HepG2 (cell line): Measurements from ENCODE around the gene CUL4B. TPM values are rescaled to one million over a fixed set of nuclear protein-coding genes. Genes with fewer than 3 reads are reported as not detected.
A peak's percentile ranks its signal among the peaks of the same experiment; 100 is the strongest.

Experiments used
- BCL6 ChIP-seq: IDR thresholded peaks from 2 replicates; pipeline ENCODE4 v1.6.1; 2016; ENCODE audit warnings: missing genetic modification reagents, missing compliant biosample characterization
- DMAP1 ChIP-seq: IDR thresholded peaks from 2 replicates; pipeline ENCODE4 v1.6.1; 2016
- ELF3 ChIP-seq: IDR thresholded peaks from 2 replicates; pipeline ENCODE4 v1.6.1; 2016; ENCODE audit warnings: missing genetic modification reagents, missing compliant biosample characterization
- HHEX ChIP-seq: IDR thresholded peaks from 2 replicates; pipeline ENCODE4 v1.6.1; 2016; ENCODE audit warnings: control low read depth
- HINFP ChIP-seq: sonication (generic); formaldehyde crosslinking; IDR thresholded peaks from 2 replicates; pipeline ENCODE4 v1.4.0; 2020; ENCODE audit warnings: low read depth, mild to moderate bottlenecking, missing genetic modification reagents
- KAT8 ChIP-seq: IDR thresholded peaks from 2 replicates; pipeline ENCODE4 v1.6.1; 2016; ENCODE audit warnings: missing genetic modification reagents, missing compliant biosample characterization
- KMT2A ChIP-seq: sonication (generic); formaldehyde crosslinking; IDR thresholded peaks from 2 replicates; pipeline ENCODE4 v1.4.0; 2020; ENCODE audit warnings: missing genetic modification reagents
- SATB2 ChIP-seq: sonication (generic); formaldehyde crosslinking; IDR thresholded peaks from 2 replicates; pipeline ENCODE4 v1.5.0; 2020; ENCODE audit warnings: missing genetic modification reagents
- SNRNP70 ChIP-seq: fragments of 200-400 bp; formaldehyde crosslinking; IDR thresholded peaks from 2 replicates; pipeline ENCODE4 v1.6.1; 2017; ENCODE audit warnings: mild to moderate bottlenecking, low read depth, low read length, moderate library complexity
- SOX13 ChIP-seq, 3 experiments: fragments of 450-650 bp in 1 of 3; sonication (generic) in 1 of 3; formaldehyde crosslinking in 1 of 3; IDR thresholded peaks in 2 of 3; conservative IDR thresholded peaks in 1 of 3; 2 replicates each; pipeline versions ENCODE4 v1.5.0 to v1.6.1; 2016 to 2020; ENCODE audit warnings: antibody characterized with exemption in 1 of 3, mild to moderate bottlenecking in 1 of 3, missing compliant biosample characterization in 1 of 3, missing genetic modification reagents in 1 of 3, moderate library complexity in 1 of 3
- SP4 ChIP-seq: sonication (generic); formaldehyde crosslinking; IDR thresholded peaks from 2 replicates; pipeline ENCODE4 v1.8.1; 2023; ENCODE audit warnings: mild to moderate bottlenecking, missing genetic modification reagents
- YEATS2 ChIP-seq: sonication (generic); formaldehyde crosslinking; IDR thresholded peaks from 2 replicates; pipeline ENCODE4 v1.4.0; 2020; ENCODE audit warnings: missing genetic modification reagents, borderline replicate concordance
- ZNF275 ChIP-seq: sonication (generic); formaldehyde crosslinking; IDR thresholded peaks from 2 replicates; pipeline ENCODE4 v1.8.0; 2022; ENCODE audit warnings: missing genetic modification reagents, mild to moderate bottlenecking, inconsistent platforms, borderline replicate concordance
- ZNF317 ChIP-seq: sonication (generic); formaldehyde crosslinking; IDR thresholded peaks from 2 replicates; pipeline ENCODE4 v1.5.0; 2020; ENCODE audit warnings: mild to moderate bottlenecking, missing genetic modification reagents
- ZNF432 ChIP-seq: sonication (generic); formaldehyde crosslinking; IDR thresholded peaks from 2 replicates; pipeline ENCODE4 v1.5.0; 2020; ENCODE audit warnings: missing genetic modification reagents, mild to moderate bottlenecking, borderline replicate concordance
- ZNF546 ChIP-seq: sonication (generic); formaldehyde crosslinking; conservative IDR thresholded peaks from 2 replicates; pipeline ENCODE4 v1.8.1; 2023; ENCODE audit warnings: mild to moderate bottlenecking, missing genetic modification reagents
- ZNF775 ChIP-seq: sonication (generic); formaldehyde crosslinking; IDR thresholded peaks from 2 replicates; pipeline ENCODE4 v1.4.0; 2020; ENCODE audit warnings: missing genetic modification reagents, mild to moderate bottlenecking, moderate library complexity, borderline replicate concordance
- polyA plus RNA-seq, 8 experiments: library from polyadenylated mRNA; depleted of rRNA in 3 of 8; stranded (reverse) in 7 of 8; unstranded in 1 of 8; fragments of >200 nt; fragmentation: Illumina TruSeq in 4 of 8; extraction: Trizol in 4 of 8; gene quantifications; 2 replicates each; pipeline versions ENCODE4 v1.2.1 to v1.2.3, GENCODE V29; 2011 to 2016; ENCODE audit warnings: low read depth in 4 of 8, missing spikeins in 1 of 8, mixed read lengths in 1 of 8; ENCODE audit not compliant: insufficient read depth in 1 of 8
- total RNA-seq, 5 experiments: library from RNA; depleted of rRNA; stranded (reverse); fragments of >200 nt; fragmentation: Illumina TruSeq; extraction: Trizol; gene quantifications; 2 replicates each; pipeline ENCODE4 v1.2.3, GENCODE V29; 2016; ENCODE audit warnings: low read depth in 1 of 5
- TF ChIP-seq, protein P1 (sequence below): fragments of 450-650 bp; IDR thresholded peaks from 2 replicates; pipeline ENCODE4 v1.6.1; 2016
- TF ChIP-seq, protein P2 (sequence below): IDR thresholded peaks from 2 replicates; pipeline ENCODE4 v1.6.1; 2016; ENCODE audit warnings: mild to moderate bottlenecking
- TF ChIP-seq, protein P3 (sequence below): sonication (generic); formaldehyde crosslinking; IDR thresholded peaks from 2 replicates; pipeline ENCODE4 v1.5.0; 2020; ENCODE audit warnings: missing genetic modification reagents
- TF ChIP-seq, protein P4 (sequence below): sonication (generic); formaldehyde crosslinking; IDR thresholded peaks from 2 replicates; pipeline ENCODE4 v1.5.0; 2020; ENCODE audit warnings: missing genetic modification reagents

The CUL4B gene
- total and polyA plus RNA-seq, 2 of the 13 experiments (the other 11 are each of a cell fraction or from before 2014, with no cell fraction given): 21.6 to 28.5 TPM

GRCh38 chrX:120603707-120604360 is 43.1 kb upstream of the CUL4B start, which contains the start of gene MCTS1 (continued):
- no peak for TF ChIP-seq SATB2
- 0 out of 2 replicates have a peak, but pooled peaks have one; percentile 17 for TF ChIP-seq BCL6 (CRISPR knock-in tag)
- no peak for TF ChIP-seq ZNF546 (CRISPR knock-in tag)
- TF ChIP-seq, protein P1, sequence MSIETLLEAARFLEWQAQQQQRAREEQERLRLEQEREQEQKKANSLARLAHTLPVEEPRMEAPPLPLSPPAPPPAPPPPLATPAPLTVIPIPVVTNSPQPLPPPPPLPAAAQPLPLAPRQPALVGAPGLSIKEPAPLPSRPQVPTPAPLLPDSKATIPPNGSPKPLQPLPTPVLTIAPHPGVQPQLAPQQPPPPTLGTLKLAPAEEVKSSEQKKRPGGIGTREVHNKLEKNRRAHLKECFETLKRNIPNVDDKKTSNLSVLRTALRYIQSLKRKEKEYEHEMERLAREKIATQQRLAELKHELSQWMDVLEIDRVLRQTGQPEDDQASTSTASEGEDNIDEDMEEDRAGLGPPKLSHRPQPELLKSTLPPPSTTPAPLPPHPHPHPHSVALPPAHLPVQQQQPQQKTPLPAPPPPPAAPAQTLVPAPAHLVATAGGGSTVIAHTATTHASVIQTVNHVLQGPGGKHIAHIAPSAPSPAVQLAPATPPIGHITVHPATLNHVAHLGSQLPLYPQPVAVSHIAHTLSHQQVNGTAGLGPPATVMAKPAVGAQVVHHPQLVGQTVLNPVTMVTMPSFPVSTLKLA: no peak
- no peak for TF ChIP-seq HHEX (CRISPR knock-in tag)
- TF ChIP-seq DMAP1 (CRISPR knock-in tag): peak; percentile 47; the same call in 1 of the 2 replicates
- no peak for TF ChIP-seq ZNF775
- TF ChIP-seq, protein P2, sequence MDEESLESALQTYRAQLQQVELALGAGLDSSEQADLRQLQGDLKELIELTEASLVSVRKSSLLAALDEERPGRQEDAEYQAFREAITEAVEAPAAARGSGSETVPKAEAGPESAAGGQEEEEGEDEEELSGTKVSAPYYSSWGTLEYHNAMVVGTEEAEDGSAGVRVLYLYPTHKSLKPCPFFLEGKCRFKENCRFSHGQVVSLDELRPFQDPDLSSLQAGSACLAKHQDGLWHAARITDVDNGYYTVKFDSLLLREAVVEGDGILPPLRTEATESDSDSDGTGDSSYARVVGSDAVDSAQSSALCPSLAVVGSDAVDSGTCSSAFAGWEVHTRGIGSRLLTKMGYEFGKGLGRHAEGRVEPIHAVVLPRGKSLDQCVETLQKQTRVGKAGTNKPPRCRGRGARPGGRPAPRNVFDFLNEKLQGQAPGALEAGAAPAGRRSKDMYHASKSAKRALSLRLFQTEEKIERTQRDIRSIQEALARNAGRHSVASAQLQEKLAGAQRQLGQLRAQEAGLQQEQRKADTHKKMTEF (CRISPR knock-in tag): peak; percentile 49; the same call in 1 of the 2 replicates
- TF ChIP-seq YEATS2 (CRISPR knock-in tag): peak; percentile 78; the same call in 1 of the 2 replicates
- no peak for TF ChIP-seq ZNF432 (CRISPR knock-in tag)
- TF ChIP-seq SNRNP70: no peak
- no peak for TF ChIP-seq HINFP (CRISPR knock-in tag)
- TF ChIP-seq, protein P3, sequence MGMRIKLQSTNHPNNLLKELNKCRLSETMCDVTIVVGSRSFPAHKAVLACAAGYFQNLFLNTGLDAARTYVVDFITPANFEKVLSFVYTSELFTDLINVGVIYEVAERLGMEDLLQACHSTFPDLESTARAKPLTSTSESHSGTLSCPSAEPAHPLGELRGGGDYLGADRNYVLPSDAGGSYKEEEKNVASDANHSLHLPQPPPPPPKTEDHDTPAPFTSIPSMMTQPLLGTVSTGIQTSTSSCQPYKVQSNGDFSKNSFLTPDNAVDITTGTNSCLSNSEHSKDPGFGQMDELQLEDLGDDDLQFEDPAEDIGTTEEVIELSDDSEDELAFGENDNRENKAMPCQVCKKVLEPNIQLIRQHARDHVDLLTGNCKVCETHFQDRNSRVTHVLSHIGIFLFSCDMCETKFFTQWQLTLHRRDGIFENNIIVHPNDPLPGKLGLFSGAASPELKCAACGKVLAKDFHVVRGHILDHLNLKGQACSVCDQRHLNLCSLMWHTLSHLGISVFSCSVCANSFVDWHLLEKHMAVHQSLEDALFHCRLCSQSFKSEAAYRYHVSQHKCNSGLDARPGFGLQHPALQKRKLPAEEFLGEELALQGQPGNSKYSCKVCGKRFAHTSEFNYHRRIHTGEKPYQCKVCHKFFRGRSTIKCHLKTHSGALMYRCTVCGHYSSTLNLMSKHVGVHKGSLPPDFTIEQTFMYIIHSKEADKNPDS (CRISPR knock-in tag): no peak
- TF ChIP-seq ZNF317 (CRISPR knock-in tag): 0 out of 2 replicates have a peak, but pooled peaks have one; percentile 2
- TF ChIP-seq SOX13 (IDR thresholded peaks at IDR 0.05): no peak
- peak in 1 of 2 experiments; percentile 41; a peak in 1 of 4 replicates for TF ChIP-seq SOX13 (CRISPR knock-in tag; conservative IDR thresholded peaks at IDR 0.05 in 1 of 2, IDR thresholded peaks at IDR 0.05 in 1 of 2)
- TF ChIP-seq KAT8 (CRISPR knock-in tag): peak; percentile 81
- 0 out of 2 replicates have a peak, but pooled peaks have one; percentile 22 for TF ChIP-seq KMT2A
- no peak for TF ChIP-seq SP4
- no peak for TF ChIP-seq ZNF275 (CRISPR knock-in tag)
- TF ChIP-seq, protein P4, sequence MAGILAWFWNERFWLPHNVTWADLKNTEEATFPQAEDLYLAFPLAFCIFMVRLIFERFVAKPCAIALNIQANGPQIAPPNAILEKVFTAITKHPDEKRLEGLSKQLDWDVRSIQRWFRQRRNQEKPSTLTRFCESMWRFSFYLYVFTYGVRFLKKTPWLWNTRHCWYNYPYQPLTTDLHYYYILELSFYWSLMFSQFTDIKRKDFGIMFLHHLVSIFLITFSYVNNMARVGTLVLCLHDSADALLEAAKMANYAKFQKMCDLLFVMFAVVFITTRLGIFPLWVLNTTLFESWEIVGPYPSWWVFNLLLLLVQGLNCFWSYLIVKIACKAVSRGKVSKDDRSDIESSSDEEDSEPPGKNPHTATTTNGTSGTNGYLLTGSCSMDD: no peak
- TF ChIP-seq ELF3 (CRISPR knock-in tag): 0 out of 2 replicates have a peak, but pooled peaks have one; percentile 20
